SW480 (cell line): ENCODE data around the gene CD200R1.
A peak's percentile ranks its signal among the peaks of the same experiment; 100 is the strongest.

ENCODE experiments used
- DNase-seq: peaks from one replicate; pipeline ENCODE4 v3.0.0-alpha.2; 2016; ENCODE audit warnings: low spot score

Gene CD200R1, protein sequence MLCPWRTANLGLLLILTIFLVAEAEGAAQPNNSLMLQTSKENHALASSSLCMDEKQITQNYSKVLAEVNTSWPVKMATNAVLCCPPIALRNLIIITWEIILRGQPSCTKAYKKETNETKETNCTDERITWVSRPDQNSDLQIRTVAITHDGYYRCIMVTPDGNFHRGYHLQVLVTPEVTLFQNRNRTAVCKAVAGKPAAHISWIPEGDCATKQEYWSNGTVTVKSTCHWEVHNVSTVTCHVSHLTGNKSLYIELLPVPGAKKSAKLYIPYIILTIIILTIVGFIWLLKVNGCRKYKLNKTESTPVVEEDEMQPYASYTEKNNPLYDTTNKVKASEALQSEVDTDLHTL

DNA sequence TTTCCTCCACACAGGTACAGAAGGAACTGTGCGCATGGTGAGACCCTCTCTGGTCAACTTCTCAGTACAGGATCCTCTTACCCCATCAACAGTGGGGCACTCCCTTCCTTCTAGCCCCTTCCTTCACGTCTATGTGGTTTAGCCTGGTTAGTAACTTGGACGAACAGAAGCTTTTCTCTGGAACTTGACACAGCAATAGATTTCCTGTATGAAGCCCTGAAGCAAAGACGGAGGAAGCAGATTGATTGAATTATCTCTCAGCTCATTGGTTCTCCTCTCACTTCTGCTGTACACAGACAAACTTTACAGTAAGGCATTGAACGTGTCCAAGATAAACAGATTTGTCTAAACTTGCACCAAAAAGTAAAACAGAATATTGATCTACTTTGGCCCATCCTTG is at the start of gene CD200R1:
Gene CD200R1, minus strand, starts transcription at position 210 of the 400 bp plus-strand sequence. CDS start 246 bp downstream, outside the sequence.
- DNase-seq: no peak

DNA sequence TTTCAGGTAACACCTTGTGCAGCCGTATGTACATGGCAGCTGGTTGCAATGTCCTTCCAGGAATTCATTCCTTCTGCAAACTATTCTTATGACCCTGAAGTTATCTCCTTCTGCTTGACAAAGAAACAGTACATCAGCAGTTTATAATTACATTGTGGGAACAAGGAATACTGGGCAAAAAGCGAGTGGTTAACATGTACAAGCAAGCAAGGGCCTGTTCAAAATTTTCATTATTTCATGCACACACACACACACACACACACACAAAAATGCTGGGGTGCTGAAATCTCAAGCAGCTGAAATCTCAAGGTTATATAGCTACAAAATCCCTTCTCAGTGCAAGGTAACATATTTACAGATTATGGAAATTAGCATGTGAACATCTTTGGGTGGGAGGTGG is 46.6 kb upstream of the CD200R1 start:
- DNase-seq: no peak

GRCh38 chr3:113019182-113020137 is 44.6 kb upstream of the CD200R1 start:
- peak; percentile 95 for DNase-seq

DNA sequence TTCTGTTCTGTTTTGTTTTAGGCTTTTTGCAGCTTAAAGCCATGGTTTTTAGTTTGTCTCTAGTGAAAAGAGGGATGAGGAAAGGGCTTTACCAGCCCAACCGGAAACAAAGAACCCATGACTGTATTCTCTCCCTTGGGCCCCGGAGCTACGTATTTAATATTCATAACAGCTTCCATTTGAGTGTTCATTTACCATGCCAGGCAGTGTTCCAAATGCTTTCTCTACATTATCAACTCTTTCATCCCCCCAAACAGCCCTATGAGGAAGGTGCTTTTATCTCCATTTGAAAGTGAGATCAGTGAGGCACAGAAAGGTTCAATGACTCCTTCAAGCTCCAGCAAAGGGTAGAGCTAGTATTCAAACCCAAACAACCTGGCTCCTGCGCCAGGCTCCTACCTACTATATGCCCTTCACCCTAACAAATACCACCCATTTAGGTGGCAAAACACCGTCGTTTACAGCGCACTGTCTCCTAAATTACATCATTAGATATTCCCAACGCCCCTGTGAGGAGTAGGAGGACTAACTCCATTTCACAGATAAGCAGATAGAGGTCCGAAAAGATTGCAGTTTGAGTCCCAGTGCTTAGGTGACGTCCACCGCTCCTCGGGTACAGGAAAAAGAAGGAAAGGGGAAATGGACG is 43.8 kb upstream of the CD200R1 start:
- no peak for DNase-seq

- no peak for DNase-seq
These were observed 38.7 kb upstream of the CD200R1 start for GRCh38 chr3:113013593-113013992.

- no peak for DNase-seq
These were observed 33.2 kb upstream of the CD200R1 start for GRCh38 chr3:113008117-113008516.

GRCh38 chr3:113006359-113007056 is 31.6 kb upstream of the CD200R1 start:
- no peak for DNase-seq

DNA sequence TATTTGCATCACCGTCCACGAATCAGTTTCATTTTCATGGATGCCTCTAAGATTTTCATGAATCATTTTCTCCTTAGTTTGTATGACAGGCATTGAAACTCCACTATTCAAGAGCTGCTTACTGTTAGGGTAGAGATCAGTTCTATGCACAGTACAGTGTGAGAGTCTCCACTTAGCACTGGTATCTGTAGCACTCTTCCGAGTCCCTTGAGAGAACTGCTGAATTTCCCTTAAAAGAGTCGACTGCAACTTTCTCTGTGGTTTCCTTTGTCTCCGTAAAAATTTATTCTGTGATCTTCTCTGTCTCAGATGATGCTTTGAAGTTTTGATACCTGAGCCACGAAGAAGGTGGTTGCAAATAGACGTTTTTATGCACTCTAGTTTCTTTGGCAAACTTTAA is 30.7 kb upstream of the CD200R1 start:
- DNase-seq: no peak

GRCh38 chr3:113002679-113003078 is 27.8 kb upstream of the CD200R1 start:
- DNase-seq: no peak

- no peak for DNase-seq
These were observed 27.1 kb upstream of the CD200R1 start for GRCh38 chr3:113002037-113002436.

GRCh38 chr3:113000691-113001090 is 25.8 kb upstream of the CD200R1 start:
- no peak for DNase-seq

DNA sequence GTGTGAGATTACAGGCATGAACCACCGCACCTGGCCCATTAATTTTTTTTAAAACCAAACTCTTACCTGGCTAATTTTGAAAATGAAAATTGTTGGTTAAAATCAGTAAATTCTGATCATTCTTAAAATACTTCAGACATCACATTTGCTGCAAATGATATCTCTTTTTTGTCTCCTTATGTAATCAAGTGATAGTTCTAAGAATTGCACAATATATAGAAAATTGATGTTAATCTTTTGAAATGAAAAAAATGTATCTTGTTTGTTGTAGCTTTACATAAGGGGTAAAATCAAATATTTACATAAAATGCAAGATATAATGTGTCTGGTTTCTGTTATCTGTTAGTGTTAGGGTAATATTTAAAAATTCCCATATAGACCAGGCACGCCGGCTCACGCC is 20.9 kb upstream of the CD200R1 start:
- DNase-seq: no peak

DNA sequence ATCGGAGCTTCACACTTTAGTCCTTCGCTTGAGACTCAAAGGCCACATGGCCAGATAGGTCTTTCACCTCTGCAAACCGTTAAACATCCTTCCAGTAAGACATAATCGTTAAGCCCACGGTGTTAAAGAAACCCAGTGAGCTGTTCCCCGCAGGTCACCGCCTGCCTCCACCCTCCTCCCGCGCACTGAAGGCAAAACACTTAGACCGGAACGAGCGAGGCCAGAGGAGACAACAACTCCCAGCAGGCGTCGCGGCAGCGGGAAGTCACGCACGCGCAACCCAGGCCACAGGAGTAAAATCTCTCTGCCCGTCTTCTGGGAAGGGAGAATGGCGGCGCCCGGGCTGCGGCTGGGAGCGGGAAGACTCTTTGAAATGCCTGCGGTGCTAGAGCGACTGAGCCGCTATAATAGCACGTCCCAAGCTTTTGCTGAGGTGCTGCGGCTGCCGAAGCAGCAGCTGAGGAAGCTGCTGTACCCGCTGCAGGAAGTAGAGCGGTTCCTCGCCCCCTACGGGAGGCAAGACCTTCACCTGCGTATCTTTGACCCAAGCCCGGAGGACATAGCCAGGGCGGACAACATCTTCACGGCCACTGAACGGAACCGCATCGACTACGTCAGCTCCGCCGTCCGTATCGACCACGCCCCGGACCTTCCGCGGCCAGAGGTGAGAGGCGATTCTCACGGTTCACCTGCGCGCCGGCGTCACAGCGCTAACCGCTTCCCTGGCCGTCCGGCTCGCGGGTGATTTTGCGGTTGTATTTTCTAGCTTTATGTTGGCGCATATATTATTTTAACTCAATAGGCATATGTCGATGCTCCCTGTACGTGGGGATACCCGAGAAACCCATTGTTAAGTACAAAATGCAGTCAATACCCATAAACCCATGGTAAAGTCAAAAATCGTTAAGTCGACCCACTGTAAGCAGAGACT is 16.0 kb upstream of the CD200R1 start, which contains the start of gene GTPBP8:
Gene GTPBP8, plus strand, starts transcription at position 313 of the 931 bp plus-strand sequence. Its CDS starts 16 bp downstream, at position 329.
- peak; percentile 96 for DNase-seq

- no peak for DNase-seq
These were observed 12.9 kb upstream of the CD200R1 start for GRCh38 chr3:112987710-112988334.

- DNase-seq: no peak
These were observed 9.6 kb upstream of the CD200R1 start for GRCh38 chr3:112984485-112984884.

GRCh38 chr3:112982710-112983109 is 7.8 kb upstream of the CD200R1 start:
- DNase-seq: no peak

DNA sequence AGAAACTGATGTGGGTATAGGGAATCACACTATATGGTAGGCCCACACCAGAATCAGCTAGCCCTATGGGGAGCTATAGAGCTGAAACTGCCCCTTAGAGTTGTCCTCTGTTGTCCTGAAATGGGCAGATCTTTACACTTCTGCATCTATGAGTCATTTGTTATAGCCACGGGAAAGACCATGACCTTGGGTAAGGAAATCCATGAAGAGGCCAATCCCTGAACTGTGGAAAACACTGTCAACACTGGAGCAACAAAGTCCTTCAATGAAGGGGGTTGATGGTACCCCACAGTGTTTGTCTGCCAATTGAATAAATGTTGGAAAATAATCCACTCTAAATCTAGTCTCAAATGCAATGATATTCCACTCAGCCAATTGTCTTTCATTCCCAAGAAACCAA is 5.2 kb upstream of the CD200R1 start:
- DNase-seq: no peak

DNA sequence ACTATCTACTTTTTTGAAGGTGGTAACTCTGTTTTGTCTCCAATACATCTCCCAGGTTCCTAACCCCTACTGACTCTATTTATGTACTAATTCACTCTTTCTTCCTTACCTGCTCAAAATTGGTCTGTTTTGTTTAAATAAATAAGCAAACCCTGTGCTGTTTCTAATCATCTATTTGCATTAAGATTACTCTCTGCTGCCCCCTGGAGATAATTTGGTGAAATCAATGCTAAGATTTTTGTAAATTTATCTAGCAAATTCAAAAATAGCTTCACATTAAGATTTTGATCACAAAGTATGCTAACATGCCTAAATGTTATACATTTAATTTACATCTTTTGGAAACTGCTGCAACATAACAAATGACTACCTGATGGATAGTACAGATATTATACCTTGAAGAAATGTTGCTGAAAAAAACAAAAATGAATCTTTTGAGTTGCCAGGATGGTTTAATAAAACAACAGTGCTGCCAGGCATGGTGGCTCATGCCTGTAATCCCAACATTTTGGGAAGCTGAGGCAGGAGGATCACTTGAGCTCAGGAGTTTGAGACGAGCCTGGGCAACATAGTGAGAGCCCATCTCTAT is 4.4 kb upstream of the CD200R1 start:
- DNase-seq: peak; percentile 26

DNA sequence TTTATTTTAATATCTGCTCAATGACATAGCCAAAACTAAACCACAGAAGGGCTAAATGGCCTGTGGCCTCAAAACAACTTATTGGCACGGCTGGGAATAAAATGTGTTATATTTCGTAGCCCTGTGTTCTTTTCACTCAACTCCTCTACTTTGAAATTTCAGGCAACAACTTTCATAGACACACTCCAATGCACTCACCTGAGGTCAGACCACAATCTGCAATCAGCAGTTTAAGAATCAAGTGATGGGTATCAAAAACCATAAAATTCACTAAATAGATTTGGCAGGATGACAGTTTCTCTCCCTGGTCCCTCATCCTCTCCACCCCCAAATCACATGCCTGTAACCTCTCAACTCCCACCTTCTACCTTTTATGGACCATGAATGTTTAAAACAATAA is 2.0 kb upstream of the CD200R1 start:
- DNase-seq: no peak

GRCh38 chr3:112976001-112976400 is 1.1 kb upstream of the CD200R1 start:
- no peak for DNase-seq
